HG03565 (cell line): ENCODE results near the gene LGR6.

Experiments used
- ATAC-seq: cut with Tn5 transposase; IDR thresholded peaks from one replicate; pipeline ENCODE4 v1.9.1; 2021; ENCODE audit warnings: mild to moderate bottlenecking, moderate library complexity; ENCODE audit not compliant: unreplicated experiment

The LGR6 gene

GRCh38 chr1:202365092-202365815, 171.7 kb downstream of the LGR6 start:
- no peak for ATAC-seq

DNA sequence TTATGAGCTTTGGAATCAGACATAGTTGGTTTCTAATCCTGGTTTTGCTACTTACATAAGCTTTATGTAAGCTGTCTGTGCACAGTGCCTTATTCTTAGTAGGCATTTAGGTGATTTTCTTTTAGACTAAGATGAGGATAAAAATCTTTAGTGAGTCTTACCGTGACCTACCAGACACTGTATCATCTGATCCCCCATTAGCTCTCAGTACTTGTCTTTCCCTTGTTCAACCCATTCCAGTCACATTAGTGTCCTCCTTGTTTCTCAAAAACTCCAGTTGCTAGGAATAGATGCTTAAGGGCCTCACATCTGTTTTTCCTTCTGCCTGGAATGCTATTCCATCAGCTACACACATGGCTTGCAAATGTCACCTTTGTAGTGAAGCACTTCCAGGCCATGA, 173.7 kb downstream of the LGR6 start:
- ATAC-seq = no peak
